Loucy (cell line): ENCODE results near the gene CDK6.

Source experiments
- EZH2phosphoT487 ChIP-seq: fragments of 200-600 bp; IDR thresholded peaks from 2 replicates; pipeline ENCODE4 v1.6.1; 2018; ENCODE audit warnings: antibody characterized with exemption, mild to moderate bottlenecking, moderate library complexity, borderline replicate concordance
- TF ChIP-seq, protein P1 (sequence below): fragments of 200-600 bp; sonication (generic); conservative IDR thresholded peaks from 2 replicates; pipeline ENCODE4 v1.5.1; 2014; ENCODE audit warnings: mild to moderate bottlenecking, antibody characterized with exemption, low read length

DNA sequence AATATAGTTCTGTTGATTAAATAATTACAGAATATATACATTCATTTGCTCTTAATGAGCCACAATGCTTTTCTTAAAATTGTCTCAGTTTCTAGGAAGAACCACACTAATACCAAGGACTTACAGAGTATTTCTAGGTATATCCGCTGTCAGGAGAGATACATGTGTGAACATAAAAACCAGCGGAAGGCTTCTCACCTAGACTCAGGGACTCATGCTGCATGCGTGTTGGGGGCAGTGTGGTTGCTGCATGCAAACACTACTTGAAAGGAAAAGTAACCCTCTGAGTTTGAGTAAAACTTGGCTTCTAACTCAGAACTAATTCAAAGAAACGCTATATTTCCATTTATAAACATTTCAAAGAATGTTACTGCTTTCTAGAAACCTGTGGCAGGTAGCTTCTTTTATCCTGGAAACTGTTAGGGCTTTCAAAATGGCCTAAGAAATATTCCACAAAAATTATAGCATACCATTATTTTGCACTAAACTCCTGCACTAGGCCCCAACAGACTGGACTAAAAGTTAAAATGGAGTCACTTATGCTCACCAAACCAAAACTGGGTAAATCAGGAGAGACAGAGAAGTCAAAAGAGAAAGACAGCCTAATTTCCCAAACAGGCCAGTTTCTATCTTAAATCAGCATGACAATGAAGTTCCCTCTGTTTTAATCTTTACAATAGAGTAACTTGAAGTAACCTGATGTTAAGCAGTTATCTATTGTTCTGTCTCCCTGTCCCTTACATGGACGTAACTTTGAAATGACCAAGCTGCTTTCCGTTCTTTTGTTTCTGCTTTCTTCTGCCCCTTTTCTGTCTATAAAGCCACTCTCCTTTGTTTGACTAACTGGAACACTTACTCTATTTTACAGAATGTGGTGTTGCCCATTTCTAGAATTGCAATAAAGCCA, 151.0 kb downstream of the CDK6 start:
- TF ChIP-seq, protein P1, sequence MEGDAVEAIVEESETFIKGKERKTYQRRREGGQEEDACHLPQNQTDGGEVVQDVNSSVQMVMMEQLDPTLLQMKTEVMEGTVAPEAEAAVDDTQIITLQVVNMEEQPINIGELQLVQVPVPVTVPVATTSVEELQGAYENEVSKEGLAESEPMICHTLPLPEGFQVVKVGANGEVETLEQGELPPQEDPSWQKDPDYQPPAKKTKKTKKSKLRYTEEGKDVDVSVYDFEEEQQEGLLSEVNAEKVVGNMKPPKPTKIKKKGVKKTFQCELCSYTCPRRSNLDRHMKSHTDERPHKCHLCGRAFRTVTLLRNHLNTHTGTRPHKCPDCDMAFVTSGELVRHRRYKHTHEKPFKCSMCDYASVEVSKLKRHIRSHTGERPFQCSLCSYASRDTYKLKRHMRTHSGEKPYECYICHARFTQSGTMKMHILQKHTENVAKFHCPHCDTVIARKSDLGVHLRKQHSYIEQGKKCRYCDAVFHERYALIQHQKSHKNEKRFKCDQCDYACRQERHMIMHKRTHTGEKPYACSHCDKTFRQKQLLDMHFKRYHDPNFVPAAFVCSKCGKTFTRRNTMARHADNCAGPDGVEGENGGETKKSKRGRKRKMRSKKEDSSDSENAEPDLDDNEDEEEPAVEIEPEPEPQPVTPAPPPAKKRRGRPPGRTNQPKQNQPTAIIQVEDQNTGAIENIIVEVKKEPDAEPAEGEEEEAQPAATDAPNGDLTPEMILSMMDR: no peak
- TF ChIP-seq EZH2phosphoT487: no peak
